K562 (cell line): Measurements from ENCODE around the gene PDCD1. TPM values are rescaled to one million over a fixed set of nuclear protein-coding genes. Genes with fewer than 3 reads are reported as not detected.

Experiments
- ATAC-seq: fragments of 200-7000 bp; cut with Tn5 transposase; 3 replicates; pipeline ENCODE4 v1.9.1; 2020; ENCODE audit warnings: moderate library complexity
- BruUV-seq: library from RNA; stranded (reverse); fragments of 400-500 nt; replicated peaks from 2 replicates; lab custom pipeline; 2021; lab: Mats Ljungman, UMichigan
- CTCF ChIA-PET: fragments of 300-600 bp; formaldehyde crosslinking; extraction: SDS; loops from one replicate; lab custom pipeline; 2021; ENCODE audit warnings: low intra/inter-chr PET ratio; lab: Yijun Ruan, JAX
- POLR2A ChIA-PET: fragments of 300-600, 350-650 bp; sonication (Branson Sonifier 250); formaldehyde crosslinking; extraction: SDS; loops from one replicate; lab custom pipeline; 2021; ENCODE audit warnings: antibody characterized with exemption, inconsistent platforms; lab: Yijun Ruan, JAX
- DNase-seq, 4 experiments: peaks; one replicate each; pipeline versions ENCODE4 v3.0.0 to v3.0.0-alpha.2; 2011 to 2018; ENCODE audit warnings: low spot score in 3 of 4, mixed read lengths in 3 of 4; ENCODE audit errors: extremely low read depth in 1 of 4
- FAIRE-seq: peaks from 2 replicates; lab custom pipeline; 2011; peaks lifted over from hg19 to GRCh38; lab: Jason Lieb, UNC
- H2AFZ ChIP-seq: 2 replicates; pipeline ENCODE4 v1.6.0; 2011; ENCODE audit warnings: low read depth, low read length, control low read depth, inconsistent platforms
- H3K27ac ChIP-seq: fragments of 200-600 bp; 3 replicates; pipeline ENCODE4 v1.8.0; 2011; ENCODE audit warnings: low read depth, mild to moderate bottlenecking, control low read depth, inconsistent platforms, low read length, moderate library complexity, mixed read lengths; ENCODE audit errors: extremely low read depth
- H3K27me3 ChIP-seq, 2 experiments: fragments of 300-600 bp in 1 of 2; 2 replicates in 1 of 2; 3 replicates in 1 of 2; pipeline versions ENCODE4 v1.6.0 to v1.8.0; 2011; ENCODE audit warnings: inconsistent platforms in 2 of 2, low read length in 2 of 2, mild to moderate bottlenecking in 1 of 2, mixed read lengths in 1 of 2, moderate library complexity in 1 of 2; ENCODE audit not compliant: control insufficient read depth in 2 of 2, insufficient read depth in 2 of 2
- H3K36me3 ChIP-seq: fragments of 300-600 bp; 3 replicates; pipeline ENCODE4 v1.8.0; 2011; ENCODE audit warnings: mild to moderate bottlenecking, low read length, inconsistent platforms; ENCODE audit not compliant: control insufficient read depth, insufficient read depth
- H3K4me1 ChIP-seq, 2 experiments: fragments of 200-600 bp in 1 of 2; replicated peaks in 1 of 2; 2 replicates in 1 of 2; 3 replicates in 1 of 2; pipeline versions ENCODE4 v1.5.1 to v1.8.0; 2011; ENCODE audit warnings: inconsistent platforms in 2 of 2, low read length in 2 of 2, mild to moderate bottlenecking in 1 of 2, mixed read lengths in 1 of 2, moderate library complexity in 1 of 2; ENCODE audit not compliant: control insufficient read depth in 2 of 2, insufficient read depth in 2 of 2
- H3K4me2 ChIP-seq: 2 replicates; pipeline ENCODE4 v1.6.1; 2011; ENCODE audit warnings: low read length, control low read depth, inconsistent platforms, mixed read lengths; ENCODE audit not compliant: insufficient read depth
- H3K4me3 ChIP-seq: fragments of 200-600 bp; sonication (generic), shearing (Covaris generic); 2 replicates; pipeline ENCODE4 v1.5.1; 2016; ENCODE audit warnings: control low read depth, inconsistent platforms
- H3K79me2 ChIP-seq: fragments of 200-600 bp; 3 replicates; pipeline ENCODE4 v1.8.0; 2011; ENCODE audit warnings: low read length, inconsistent platforms; ENCODE audit not compliant: control insufficient read depth, insufficient read depth
- H3K9ac ChIP-seq, 2 experiments: 2 replicates each; pipeline versions ENCODE4 v1.6.0 to v1.6.1; 2011; ENCODE audit warnings: low read depth in 2 of 2, low read length in 2 of 2, control low read depth in 1 of 2, inconsistent platforms in 1 of 2, mild to moderate bottlenecking in 1 of 2, mixed read lengths in 1 of 2; ENCODE audit not compliant: insufficient read depth in 1 of 2
- H3K9me1 ChIP-seq: one replicate; pipeline ENCODE4 v1.6.0; 2011; ENCODE audit warnings: inconsistent platforms, mild to moderate bottlenecking, low read length, moderate library complexity; ENCODE audit not compliant: control insufficient read depth, insufficient read depth
- H3K9me3 ChIP-seq: replicated peaks from 2 replicates; pipeline ENCODE4 v1.5.1; 2011; ENCODE audit warnings: low read depth, low read length, inconsistent platforms; ENCODE audit not compliant: control insufficient read depth, insufficient read depth
- H4K20me1 ChIP-seq: replicated peaks from 2 replicates; pipeline ENCODE4 v1.6.1; 2011; ENCODE audit warnings: low read length, inconsistent platforms, mixed read lengths; ENCODE audit not compliant: control insufficient read depth, insufficient read depth
- BHLHE40 ChIP-seq: IDR thresholded peaks from 2 replicates; pipeline ENCODE4 v1.6.1; 2011; ENCODE audit warnings: low read length, improper control_type of control experiment
- E2F6 ChIP-seq, 2 experiments: IDR thresholded peaks; 2 replicates each; pipeline ENCODE4 v1.6.1; 2011; ENCODE audit warnings: borderline replicate concordance in 1 of 2, control low read depth in 1 of 2, low read depth in 1 of 2, low read length in 1 of 2, mild to moderate bottlenecking in 1 of 2, mixed read lengths in 1 of 2, moderate library complexity in 1 of 2; ENCODE audit not compliant: insufficient read depth in 1 of 2, insufficient read length in 1 of 2, poor library complexity in 1 of 2, severe bottlenecking in 1 of 2; ENCODE audit errors: extremely low read depth in 1 of 2
- FOXA3 ChIP-seq, 2 experiments: fragments of 450-650 bp in 1 of 2; sonication (generic) in 1 of 2; formaldehyde crosslinking; IDR thresholded peaks in 1 of 2; conservative IDR thresholded peaks in 1 of 2; 2 replicates each; pipeline versions ENCODE4 v1.4.0 to v1.8.0; 2020 to 2022; ENCODE audit warnings: mild to moderate bottlenecking in 2 of 2, missing genetic modification reagents in 1 of 2
- FOXP1 ChIP-seq: sonication (generic); formaldehyde crosslinking; IDR thresholded peaks from 2 replicates; pipeline ENCODE4 v1.8.0; 2022; ENCODE audit warnings: mild to moderate bottlenecking, missing genetic modification reagents
- L3MBTL2 ChIP-seq: fragments of 450-650 bp; IDR thresholded peaks from 2 replicates; pipeline ENCODE4 v1.6.1; 2016; ENCODE audit warnings: mild to moderate bottlenecking, moderate library complexity
- MNT ChIP-seq, 2 experiments: fragments of 450-650 bp; conservative IDR thresholded peaks; 2 replicates each; pipeline ENCODE4 v1.6.1; 2017; ENCODE audit warnings: mild to moderate bottlenecking in 2 of 2, moderate library complexity in 2 of 2
- MYC ChIP-seq, 2 experiments: fragments of 250-450 bp in 1 of 2; sonication (Bioruptor Pico) in 1 of 2; IDR thresholded peaks; 2 replicates each; pipeline versions ENCODE4 v1.5.1 to v1.6.1; 2012 to 2021; ENCODE audit warnings: low read depth in 2 of 2, borderline replicate concordance in 1 of 2, improper control_type of control experiment in 1 of 2, low read length in 1 of 2, mild to moderate bottlenecking in 1 of 2, moderate library complexity in 1 of 2
- TOE1 ChIP-seq, 2 experiments: fragments of 450-650 bp in 1 of 2; sonication (generic) in 1 of 2; formaldehyde crosslinking in 1 of 2; IDR thresholded peaks; 2 replicates each; pipeline versions ENCODE4 v1.7.1 to v1.8.0; 2016 to 2022; ENCODE audit warnings: borderline replicate concordance in 2 of 2, mild to moderate bottlenecking in 2 of 2, antibody characterized with exemption in 1 of 2, inconsistent platforms in 1 of 2, low read depth in 1 of 2, missing genetic modification reagents in 1 of 2, moderate library complexity in 1 of 2
- USF1 ChIP-seq: sonication (generic); formaldehyde crosslinking; IDR thresholded peaks from 2 replicates; pipeline ENCODE4 v1.9.0; 2022; ENCODE audit warnings: mild to moderate bottlenecking, missing genetic modification reagents
- whole genome bisulfite sequencing: fragments of 100-300 bp; shearing (Covaris generic); methylation state at CpG from one replicate; pipeline ENCODE4 v1.1.6; 2016; ENCODE audit warnings: low coverage, mixed read lengths; ENCODE audit not compliant: insufficient coverage; ENCODE audit errors: missing lambda C conversion rate; 5-methylcytosine and 5-hydroxymethylcytosine counted together
- in situ Hi-C: fragments of 300-500 bp; cut with MboI; formaldehyde crosslinking; loops from 4 replicates; pipeline ENCODE4 v1.15.0; 2018; ENCODE audit warnings: inconsistent platforms, mixed read lengths
- intact Hi-C: fragments of 100-400 bp; cut with micrococcal nuclease; formaldehyde crosslinking; loops from 2 replicates; pipeline ENCODE4 v1.14.2; 2022
- polyA plus RNA-seq, 8 experiments: library from polyadenylated mRNA; depleted of rRNA in 4 of 8; stranded (reverse) in 5 of 8; unstranded in 3 of 8; fragments of >200 nt; fragmentation: Nextera tagmentation in 2 of 8; fragmentation: Illumina TruSeq in 1 of 8; extraction: Ambion mirVana in 2 of 8; extraction: Trizol in 1 of 8; gene quantifications; 2 replicates each; pipeline versions ENCODE4 v1.2.1 to v1.2.3, GENCODE V29; 2011 to 2014; ENCODE audit warnings: inconsistent platforms in 1 of 8, missing spikeins in 1 of 8
- total RNA-seq, 7 experiments: library from RNA; depleted of rRNA in 6 of 7; stranded (reverse); fragments of >200 nt in 6 of 7; fragmentation: Illumina TruSeq in 2 of 7; extraction: Trizol in 2 of 7; gene quantifications; 2 replicates each; pipeline versions ENCODE4 v1.2.1 to v1.2.3, GENCODE V29; 2011 to 2021; ENCODE audit warnings: low replicate concordance in 1 of 7
- TF ChIP-seq, protein P1 (sequence below): sonication (generic); formaldehyde crosslinking; IDR thresholded peaks from 2 replicates; pipeline ENCODE4 v1.9.0; 2022; ENCODE audit warnings: mild to moderate bottlenecking, missing genetic modification reagents
- TF ChIP-seq, protein P2 (sequence below), 2 experiments: IDR thresholded peaks in 1 of 2; conservative IDR thresholded peaks in 1 of 2; 2 replicates each; pipeline ENCODE4 v1.6.1; 2016; ENCODE audit warnings: low read depth in 2 of 2, mild to moderate bottlenecking in 1 of 2, missing compliant biosample characterization in 1 of 2, missing genetic modification characterization in 1 of 2, moderate library complexity in 1 of 2

The PDCD1 gene
- total and polyA plus RNA-seq, 9 of the 15 experiments (the other 6 are each of a cell fraction or from before 2014, with no cell fraction given) = 0.15 to 2.5 (median 1.0) TPM; not detected in 2

DNA sequence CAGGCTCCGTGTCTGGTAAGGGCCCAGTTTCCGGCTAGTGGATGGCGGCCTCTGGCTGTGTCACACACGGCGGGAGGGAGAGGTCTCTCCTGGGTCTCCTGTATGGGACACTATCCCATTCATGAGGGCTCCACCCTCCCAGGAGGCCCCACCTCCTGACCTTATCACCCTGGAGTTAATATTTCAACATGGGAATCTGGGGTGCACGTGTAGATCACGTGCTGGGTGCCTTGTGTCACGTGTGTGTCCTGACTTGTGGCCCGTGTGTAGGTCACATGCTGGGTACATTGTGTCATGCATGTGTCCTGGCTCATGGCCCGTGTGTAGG is 39.8 kb downstream of the PDCD1 start:
- Histone ChIP-seq H2AFZ (peak overlapping the region; percentile 51; the same call in 1 of the 2 replicates), H3K4me2 (no peak overlapping the region), H3K9me3 (0 out of 2 replicates have a peak, but pooled peaks cover 3% of the 10 kb centered on the region), H3K27me3 (no peaks in the 10 kb centered on the region), H4K20me1 (no peaks in the 10 kb centered on the region), H3K4me3 (no peak overlapping the region), H3K79me2 (no peaks in the 10 kb centered on the region), H3K9me1 (no peaks in the 10 kb centered on the region), H3K36me3 (no peaks in the 10 kb centered on the region), H3K27ac (no peak overlapping the region), H3K9ac (no peak overlapping the region), H3K4me1 (peaks cover 4 to 72% of the 10 kb centered on the region in 2 experiments)
- in situ Hi-C loops = no loop called here
- WGBS = 24% methylated on average over 10 of the region's 10 CpGs
- DNase-seq (no peak), FAIRE-seq (no peak), ATAC-seq (no peak; the same call in 2 of the 3 replicates)
- BruUV-seq = no TSS peak
- ChIA-PET POLR2A (no interaction called here), CTCF (no interaction called here)
- intact Hi-C loops = no loop called here
- peak; percentile 46; the same call in 1 of the 2 replicates for TF ChIP-seq FOXP1 (CRISPR knock-in tag)
- TF ChIP-seq MNT (conservative IDR thresholded peaks at IDR 0.05) = 0 out of 4 replicates have a peak, but pooled peaks of 1 of the 2 experiments have one; percentile 21
- TF ChIP-seq E2F6 (IDR thresholded peaks at IDR 0.05; ENCODE audit: borderline replicate concordance in 1 of 2, extremely low read depth in 1 of 2, insufficient read depth in 1 of 2, insufficient read length in 1 of 2, low read depth in 1 of 2, low read length in 1 of 2, poor library complexity in 1 of 2, severe bottlenecking in 1 of 2) = peak; percentile 42 to 44
- TF ChIP-seq, protein P1, sequence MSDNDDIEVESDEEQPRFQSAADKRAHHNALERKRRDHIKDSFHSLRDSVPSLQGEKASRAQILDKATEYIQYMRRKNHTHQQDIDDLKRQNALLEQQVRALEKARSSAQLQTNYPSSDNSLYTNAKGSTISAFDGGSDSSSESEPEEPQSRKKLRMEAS = peak; percentile 92
- peak; percentile 96 for TF ChIP-seq USF1 (CRISPR knock-in tag)
- TF ChIP-seq MYC (IDR thresholded peaks at IDR 0.05; ENCODE audit: low read depth, low read length) = peak; percentile 36; the same call in 1 of the 2 replicates
- TF ChIP-seq MYC (CRISPR knock-in tag; IDR thresholded peaks at IDR 0.05; ENCODE audit: borderline replicate concordance, low read depth) = no peak
- TF ChIP-seq, protein P2, sequence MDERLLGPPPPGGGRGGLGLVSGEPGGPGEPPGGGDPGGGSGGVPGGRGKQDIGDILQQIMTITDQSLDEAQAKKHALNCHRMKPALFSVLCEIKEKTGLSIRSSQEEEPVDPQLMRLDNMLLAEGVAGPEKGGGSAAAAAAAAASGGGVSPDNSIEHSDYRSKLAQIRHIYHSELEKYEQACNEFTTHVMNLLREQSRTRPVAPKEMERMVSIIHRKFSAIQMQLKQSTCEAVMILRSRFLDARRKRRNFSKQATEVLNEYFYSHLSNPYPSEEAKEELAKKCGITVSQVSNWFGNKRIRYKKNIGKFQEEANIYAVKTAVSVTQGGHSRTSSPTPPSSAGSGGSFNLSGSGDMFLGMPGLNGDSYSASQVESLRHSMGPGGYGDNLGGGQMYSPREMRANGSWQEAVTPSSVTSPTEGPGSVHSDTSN (CRISPR knock-in tag; IDR thresholded peaks at IDR 0.05; ENCODE audit: low read depth) = no peak
- TF ChIP-seq, protein P2 (tag; conservative IDR thresholded peaks at IDR 0.05; ENCODE audit: low read depth) = no peak
- peak; percentile 26; the same call in 1 of the 2 replicates for TF ChIP-seq TOE1 (IDR thresholded peaks at IDR 0.05; ENCODE audit: borderline replicate concordance)
- TF ChIP-seq TOE1 (CRISPR knock-in tag; IDR thresholded peaks at IDR 0.05; ENCODE audit: borderline replicate concordance, low read depth) = no peak
- TF ChIP-seq FOXA3 (CRISPR knock-in tag; conservative IDR thresholded peaks at IDR 0.05 in 1 of 2, IDR thresholded peaks at IDR 0.05 in 1 of 2) = 0 out of 4 replicates have a peak, but pooled peaks of 1 of the 2 experiments have one; percentile 25
- TF ChIP-seq BHLHE40 = peak; percentile 90
- 0 out of 2 replicates have a peak, but pooled peaks have one; percentile 19 for TF ChIP-seq L3MBTL2
